IMR-90 (cell line): ENCODE measurements around the gene KATNBL1. TPM values are rescaled to one million over a fixed set of nuclear protein-coding genes. Genes with fewer than 3 reads are reported as not detected.

ENCODE experiments used
- ATAC-seq: fragments of 200-7000 bp; cut with Tn5 transposase; 2 replicates; pipeline ENCODE4 v1.9.1; 2020; ENCODE audit warnings: low read depth, mild to moderate bottlenecking, moderate library complexity
- BruUV-seq: library from RNA; stranded (reverse); fragments of 400-500 nt; replicated peaks from 2 replicates; lab custom pipeline; 2021; lab: Mats Ljungman, UMichigan
- CTCF ChIA-PET: fragments of 300-600 bp; formaldehyde crosslinking; extraction: SDS; loops from one replicate; lab custom pipeline; 2021; ENCODE audit warnings: antibody characterized with exemption; lab: Yijun Ruan, JAX
- POLR2A ChIA-PET: fragments of 300-600 bp; sonication (Branson Sonifier 250); formaldehyde crosslinking; loops from one replicate; lab custom pipeline; 2022; ENCODE audit warnings: antibody characterized with exemption; ENCODE audit not compliant: unreplicated experiment; lab: Charles Lee
- DNase-seq: peaks from one replicate; pipeline ENCODE4 v3.0.0; 2013
- H2AFZ ChIP-seq: replicated peaks from 2 replicates; pipeline ENCODE3; 2013; ENCODE audit warnings: low read length, mild to moderate bottlenecking; ENCODE audit not compliant: poor library complexity
- H2AK5ac ChIP-seq: 2 replicates; pipeline ENCODE4 v1.6.1; 2013; ENCODE audit warnings: low read depth, low read length, inconsistent platforms
- H2AK9ac ChIP-seq: replicated peaks from 2 replicates; pipeline ENCODE3; 2013; ENCODE audit warnings: mild to moderate bottlenecking, low read depth, low read length, moderate library complexity; ENCODE audit not compliant: poor library complexity
- H2BK120ac ChIP-seq: 2 replicates; pipeline ENCODE4 v1.6.1; 2013; ENCODE audit warnings: low read depth, low read length, inconsistent platforms
- H2BK15ac ChIP-seq: 3 replicates; pipeline ENCODE4 v1.6.1; 2013; ENCODE audit warnings: low read depth, low read length, inconsistent platforms
- H2BK20ac ChIP-seq: 2 replicates; pipeline ENCODE4 v1.6.1; 2013; ENCODE audit warnings: low read depth, mild to moderate bottlenecking, inconsistent platforms, low read length, moderate library complexity
- H2BK5ac ChIP-seq: 2 replicates; pipeline ENCODE4 v1.6.1; 2013; ENCODE audit warnings: mild to moderate bottlenecking, low read depth, low read length, inconsistent platforms; ENCODE audit not compliant: poor library complexity, severe bottlenecking
- H3K14ac ChIP-seq: replicated peaks from 2 replicates; pipeline ENCODE4 v1.6.1; 2013; ENCODE audit warnings: low read depth, low read length, inconsistent platforms
- H3K18ac ChIP-seq: 2 replicates; pipeline ENCODE4 v1.6.1; 2013; ENCODE audit warnings: low read depth, low read length, control low read depth
- H3K23ac ChIP-seq: 2 replicates; pipeline ENCODE4 v1.6.1; 2013; ENCODE audit warnings: low read depth, low read length, inconsistent platforms
- H3K27ac ChIP-seq: 2 replicates; pipeline ENCODE4 v1.5.1; 2013; ENCODE audit warnings: mild to moderate bottlenecking, control low read depth, low read length; ENCODE audit not compliant: insufficient read depth
- H3K27me3 ChIP-seq: 2 replicates; pipeline ENCODE4 v1.6.1; 2013; ENCODE audit warnings: low read length; ENCODE audit not compliant: control insufficient read depth, insufficient read depth
- H3K36me3 ChIP-seq: 2 replicates; pipeline ENCODE4 v1.6.1; 2013; ENCODE audit warnings: low read length, mixed read lengths; ENCODE audit not compliant: control insufficient read depth, insufficient read depth
- H3K4ac ChIP-seq: 2 replicates; pipeline ENCODE4 v1.6.1; 2013; ENCODE audit warnings: low read depth, low read length, inconsistent platforms
- H3K4me1 ChIP-seq: 2 replicates; pipeline ENCODE4 v1.6.1; 2013; ENCODE audit warnings: low read length, mixed read lengths; ENCODE audit not compliant: control insufficient read depth, insufficient read depth
- H3K4me2 ChIP-seq: 2 replicates; pipeline ENCODE4 v1.6.1; 2013; ENCODE audit warnings: low read depth, mild to moderate bottlenecking, control low read depth, low read length, moderate library complexity
- H3K4me3 ChIP-seq: 2 replicates; pipeline ENCODE4 v1.5.1; 2013; ENCODE audit warnings: low read depth, mild to moderate bottlenecking, control low read depth, low read length, moderate library complexity; ENCODE audit not compliant: insufficient read depth
- H3K56ac ChIP-seq: 2 replicates; pipeline ENCODE4 v1.6.1; 2013; ENCODE audit warnings: low read length, inconsistent platforms; ENCODE audit not compliant: insufficient read depth; ENCODE audit errors: extremely low read depth
- H3K79me1 ChIP-seq, 2 experiments: 2 replicates each; pipeline ENCODE4 v1.6.1; 2013; ENCODE audit warnings: low read length in 2 of 2, inconsistent platforms in 1 of 2, low read depth in 1 of 2
- H3K9ac ChIP-seq: 2 replicates; pipeline ENCODE4 v1.6.1; 2013; ENCODE audit warnings: low read depth, low read length, control low read depth
- H3K9me1 ChIP-seq: 2 replicates; pipeline ENCODE4 v1.6.1; 2013; ENCODE audit warnings: low read length, inconsistent platforms; ENCODE audit not compliant: insufficient read depth
- H3K9me3 ChIP-seq: 2 replicates; pipeline ENCODE4 v1.6.1; 2013; ENCODE audit warnings: low read length; ENCODE audit not compliant: control insufficient read depth, insufficient read depth
- H4K20me1 ChIP-seq: 2 replicates; pipeline ENCODE4 v1.6.1; 2013; ENCODE audit warnings: low read length, inconsistent platforms; ENCODE audit not compliant: insufficient read depth
- H4K5ac ChIP-seq: 2 replicates; pipeline ENCODE4 v1.6.1; 2013; ENCODE audit warnings: mild to moderate bottlenecking, low read depth, low read length, control low read depth
- H4K8ac ChIP-seq, 2 experiments: 2 replicates each; pipeline ENCODE4 v1.6.1; 2013; ENCODE audit warnings: low read depth in 2 of 2, low read length in 2 of 2, control low read depth in 1 of 2, inconsistent platforms in 1 of 2
- H4K91ac ChIP-seq: 2 replicates; pipeline ENCODE4 v1.6.1; 2013; ENCODE audit warnings: low read depth, low read length, inconsistent platforms; ENCODE audit not compliant: insufficient read depth
- FOS ChIP-seq: fragments of 150-350 bp; IDR thresholded peaks from 2 replicates; pipeline ENCODE4 v1.6.1; 2016; ENCODE audit warnings: low read depth, low read length
- MAZ ChIP-seq: IDR thresholded peaks from 2 replicates; pipeline ENCODE4 v1.6.1; 2012; ENCODE audit warnings: low read depth, mild to moderate bottlenecking, low read length, improper control_type of control experiment, moderate library complexity, borderline replicate concordance
- MXI1 ChIP-seq: IDR thresholded peaks from 2 replicates; pipeline ENCODE4 v1.6.1; 2012; ENCODE audit warnings: low read depth, mild to moderate bottlenecking, low read length, moderate library complexity, borderline replicate concordance
- NFE2L2 ChIP-seq: fragments of 150-350 bp; IDR thresholded peaks from 2 replicates; pipeline ENCODE4 v1.6.1; 2016; ENCODE audit warnings: low read depth, mild to moderate bottlenecking, low read length
- POLR2A ChIP-seq: IDR thresholded peaks from 2 replicates; pipeline ENCODE4 v1.6.1; 2012; ENCODE audit warnings: mild to moderate bottlenecking, low read depth, low read length
- RCOR1 ChIP-seq: IDR thresholded peaks from 2 replicates; pipeline ENCODE4 v1.6.1; 2012; ENCODE audit warnings: mild to moderate bottlenecking, low read length, improper control_type of control experiment; ENCODE audit not compliant: insufficient replicate concordance
- RFX5 ChIP-seq: IDR thresholded peaks from 2 replicates; pipeline ENCODE4 v1.8.0; 2012; ENCODE audit warnings: low read depth, mild to moderate bottlenecking, low read length, moderate library complexity
- USF2 ChIP-seq: fragments of 150-350 bp; IDR thresholded peaks from 2 replicates; pipeline ENCODE4 v1.6.1; 2017; ENCODE audit warnings: mild to moderate bottlenecking, antibody characterized with exemption, low read length, low read depth
- WGBS, 2 experiments: methylation state at CpG; one replicate each; pipeline versions ENCODE4 v1.1.5 to v1.1.7; 2013; ENCODE audit warnings: missing lambda C conversion rate in 2 of 2; ENCODE audit not compliant: insufficient read length in 1 of 2; ENCODE audit errors: extremely low coverage in 2 of 2; 5-methylcytosine and 5-hydroxymethylcytosine counted together
- dilution Hi-C: fragments of 300-500 bp; cut with HindIII; formaldehyde crosslinking; loops from one replicate; pipeline ENCODE4 v1.14.3; 2018; ENCODE audit warnings: low sequenced_read_pairs; ENCODE audit not compliant: unreplicated experiment
- in situ Hi-C: fragments of 300-500 bp; cut with MboI; formaldehyde crosslinking; loops from 3 replicates; pipeline ENCODE4 v1.14.3; 2019; ENCODE audit warnings: low sequenced_read_pairs, inconsistent platforms, mixed read lengths
- intact Hi-C: fragments of 100-400 bp; cut with micrococcal nuclease; formaldehyde crosslinking; loops from 2 replicates; pipeline ENCODE4 v1.10.0; 2022
- polyA plus RNA-seq, 3 experiments: library from polyadenylated mRNA; depleted of rRNA; stranded (reverse); fragments of >200 nt; gene quantifications; 2 replicates each; pipeline ENCODE4 v1.2.3, GENCODE V29; 2012; ENCODE audit warnings: low replicate concordance in 1 of 3
- total RNA-seq: library from RNA; depleted of rRNA; stranded (reverse); fragments of >200 nt; gene quantifications from 2 replicates; pipeline ENCODE4 v1.2.3, GENCODE V29; 2012

The KATNBL1 gene
- total and polyA plus RNA-seq, 2 of the 4 experiments (the other 2 are of a cell fraction), result 17.1 to 24.0 TPM

GRCh38 chr15:34114215-34114614, 95.7 kb downstream of the KATNBL1 start:
- Histone ChIP-seq H4K8ac (no peak overlapping the region), H2AK9ac (no peak overlapping the region), H3K56ac (no peak overlapping the region; the same call in 1 of the 2 replicates), H2BK5ac (no peak overlapping the region), H3K27me3 (no peaks in the 10 kb centered on the region), H3K14ac (no peak overlapping the region), H3K79me1 (no peaks in the 10 kb centered on the region), H2AK5ac (no peak overlapping the region), H3K9me3 (no peaks in the 10 kb centered on the region), H3K27ac (no peak overlapping the region), H3K23ac (no peak overlapping the region), H4K5ac (no peak overlapping the region), H3K18ac (no peak overlapping the region), H3K4me1 (no peaks in the 10 kb centered on the region; the same call in 1 of the 2 replicates), H4K91ac (no peak overlapping the region), H3K9me1 (no peaks in the 10 kb centered on the region), H2BK20ac (no peak overlapping the region), H2BK15ac (no peak overlapping the region), H2AFZ (no peak overlapping the region), H3K4ac (no peak overlapping the region), H3K4me2 (no peak overlapping the region), H3K9ac (no peak overlapping the region), H3K4me3 (no peak overlapping the region), H3K36me3 (no peaks in the 10 kb centered on the region), H4K20me1 (no peaks in the 10 kb centered on the region), H2BK120ac (no peak overlapping the region)
- intact Hi-C loops (no loop called here), dilution Hi-C loops (no loop called here), in situ Hi-C loops (loop anchor here (25.0 kb wide), 1 partner anchor 473 kb away; the partner anchor contains the start of gene GOLGA8B)
- WGBS, 2 experiments, result no CpG with 5 or more reads among the region's 2 CpGs
- ATAC-seq (no peak), DNase-seq (no peak)
- ChIA-PET POLR2A (no interaction called here), CTCF (no interaction called here)
- TF ChIP-seq RCOR1 (no peak), POLR2A (no peak), MXI1 (no peak), RFX5 (no peak), MAZ (no peak), FOS (no peak), USF2 (no peak), NFE2L2 (no peak)
- BruUV-seq, result no TSS peak
